Activated CD8-positive, alpha-beta memory T cell treated with anti-CD3 and anti-CD28 coated beads, Interleukin-2, amount 50 U/mL, for 1 hour (primary cell): ENCODE measurements around the gene PXK.

Experiments used
- DNase-seq: peaks from one replicate; pipeline ENCODE4 v3.0.0-alpha.2; 2020; ENCODE audit errors: extremely low read depth

PXK gene

DNA sequence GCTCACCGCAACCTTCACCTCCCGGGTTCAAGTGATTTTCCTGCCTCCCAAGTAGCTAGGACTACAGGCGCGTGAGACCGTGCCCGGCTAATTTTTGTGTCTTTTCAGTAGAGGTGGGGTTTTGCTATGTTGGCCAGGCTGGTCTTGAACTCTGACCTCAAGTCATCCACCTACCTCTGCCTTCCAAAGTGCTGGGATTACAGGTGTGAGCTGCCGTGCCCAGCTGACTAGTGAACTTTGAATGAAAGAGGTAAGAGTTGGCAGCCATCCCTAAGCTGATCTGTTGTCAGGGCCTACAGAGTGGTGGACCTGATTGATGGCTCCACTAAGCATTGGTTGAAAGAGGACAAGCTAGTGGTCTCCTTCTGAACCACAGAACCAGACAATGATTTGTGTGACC lies 15.3 kb downstream of the PXK start:
- DNase-seq: no peak

DNA sequence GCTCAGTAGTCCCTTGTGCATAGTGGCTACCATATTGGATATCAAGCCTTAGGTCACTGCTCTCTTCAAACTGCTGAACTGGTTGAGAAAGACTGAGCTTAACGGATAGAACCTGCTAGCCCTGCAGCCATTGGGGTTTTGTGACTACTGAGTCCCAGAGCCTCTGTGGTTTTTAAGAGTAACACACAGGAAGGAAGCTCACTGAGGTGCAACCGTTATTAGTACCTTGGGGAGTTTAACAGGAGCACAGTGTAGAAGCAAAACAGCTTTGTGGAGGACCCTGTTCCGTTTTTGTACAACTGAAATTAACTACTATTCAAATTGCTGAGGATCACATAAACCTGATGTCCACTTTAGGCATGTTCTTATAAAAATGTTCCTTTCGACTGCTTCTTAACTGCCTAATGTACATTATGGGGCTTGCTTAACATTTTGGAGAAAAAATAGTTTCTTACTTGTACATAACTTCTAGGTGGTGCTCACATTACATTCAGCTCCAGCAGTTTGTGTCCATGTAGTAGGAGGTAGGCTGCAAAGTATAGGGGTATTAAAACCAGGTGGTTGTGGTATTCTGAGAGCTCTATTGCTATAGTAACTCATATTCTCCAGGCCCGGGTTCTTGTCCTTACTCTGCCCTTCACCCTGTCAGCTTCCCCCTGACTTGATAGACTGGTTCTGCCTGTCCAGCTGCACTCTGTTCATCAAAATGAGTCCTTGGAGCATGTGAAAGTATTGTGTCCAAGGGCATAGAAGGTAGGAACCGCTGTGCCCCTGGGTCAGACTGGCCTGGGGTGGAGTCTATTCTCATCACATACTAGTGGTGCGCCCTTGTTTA lies 17.3 kb downstream of the PXK start:
- DNase-seq: no peak

DNA sequence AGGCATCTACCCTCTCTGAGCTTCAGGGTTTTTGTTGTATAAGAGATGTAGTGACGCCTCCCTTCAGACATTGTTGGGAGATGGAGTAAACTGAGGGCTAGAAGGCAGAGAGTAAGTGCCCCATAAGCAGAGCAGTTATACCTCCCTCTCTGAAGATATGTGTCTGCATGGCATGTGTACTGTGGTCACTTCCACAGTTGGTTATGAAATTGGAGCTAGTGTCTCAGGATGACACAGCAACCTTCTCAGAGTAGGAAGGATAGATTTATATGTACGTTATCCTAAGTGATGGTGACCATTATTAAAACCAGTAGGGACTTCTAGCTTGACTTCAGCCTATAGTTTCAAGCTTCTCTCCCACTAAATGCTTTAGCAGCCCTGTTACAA lies 17.9 kb downstream of the PXK start:
- no peak for DNase-seq

DNA sequence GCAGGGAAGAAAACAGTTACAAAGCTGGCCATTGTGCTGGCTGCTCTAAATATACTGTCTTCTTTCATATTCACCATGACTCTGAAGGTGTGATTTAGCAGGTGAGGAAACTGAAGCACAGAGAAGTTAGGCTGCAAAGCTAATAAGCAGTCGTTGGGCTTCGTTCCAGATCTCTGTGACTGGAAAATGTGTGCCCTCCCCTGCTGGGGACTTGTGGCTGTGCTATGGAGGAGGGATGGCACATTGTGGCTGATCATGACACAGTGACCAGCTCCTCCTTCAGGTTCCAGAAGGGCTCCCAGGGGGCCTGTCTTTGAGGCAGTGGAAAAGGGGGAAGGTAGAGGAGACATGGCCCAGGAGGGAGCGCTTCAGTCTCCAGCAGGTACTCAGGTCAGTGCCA lies 19.2 kb downstream of the PXK start:
- DNase-seq: no peak

DNA sequence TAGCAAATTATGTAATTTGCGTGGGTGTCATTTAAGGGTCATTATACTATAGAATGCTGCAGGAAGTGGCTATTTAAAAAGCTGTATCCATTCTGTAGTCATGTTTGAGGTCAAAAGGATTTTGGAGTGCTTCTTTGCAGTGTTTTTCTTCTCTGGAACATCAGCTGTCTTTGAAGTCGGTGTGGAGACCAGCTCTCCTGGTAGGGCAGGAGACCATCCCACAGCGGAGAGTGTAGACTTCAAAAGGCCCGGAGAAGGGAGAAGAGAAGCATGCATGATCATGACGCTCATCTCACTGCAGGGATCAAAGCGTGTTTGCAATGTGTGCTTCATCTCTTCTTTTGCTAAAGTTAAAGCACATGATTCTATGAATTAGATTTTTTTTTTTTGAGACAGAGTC lies 19.9 kb downstream of the PXK start:
- no peak for DNase-seq

DNA sequence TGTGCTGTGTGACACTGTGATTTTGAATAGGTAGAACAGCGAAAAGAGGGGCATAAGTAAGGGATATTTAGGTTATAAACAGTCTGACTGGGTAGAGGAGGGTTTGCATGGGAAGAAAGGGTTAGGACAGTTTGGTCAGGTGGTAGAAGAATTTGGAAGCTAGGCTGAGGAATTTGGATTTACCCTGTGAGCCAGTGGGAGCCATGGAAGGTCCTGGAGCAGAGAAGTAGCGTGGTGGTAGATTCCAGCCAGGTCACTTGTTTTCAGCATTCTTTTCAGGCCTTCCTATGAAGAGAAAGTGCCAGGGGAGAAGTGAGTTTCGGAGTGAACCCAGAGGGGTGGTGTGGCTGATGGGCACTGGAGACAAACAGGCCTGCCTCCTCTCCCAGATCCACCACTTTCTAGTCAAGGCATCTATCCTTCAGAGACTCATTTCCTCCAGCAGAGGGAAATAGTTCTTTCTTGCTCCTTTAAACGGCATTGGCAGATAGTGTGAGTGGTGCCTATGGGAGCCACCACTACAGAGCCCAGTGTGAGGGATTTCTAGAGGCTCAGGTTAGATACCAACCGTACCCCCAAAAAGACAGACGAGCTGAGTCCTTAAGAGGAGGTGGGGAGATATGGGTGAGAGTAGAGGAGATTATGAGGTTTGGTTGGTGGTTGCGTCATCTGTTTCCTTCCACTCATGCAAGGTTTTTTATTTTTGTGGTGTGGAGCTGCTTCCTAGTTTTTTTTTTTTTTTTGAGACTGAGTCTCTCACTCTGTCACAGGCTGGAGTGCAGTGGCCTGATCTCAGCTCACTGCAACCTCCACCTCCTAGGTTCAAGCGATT lies 21.2 kb downstream of the PXK start:
- DNase-seq: no peak

DNA sequence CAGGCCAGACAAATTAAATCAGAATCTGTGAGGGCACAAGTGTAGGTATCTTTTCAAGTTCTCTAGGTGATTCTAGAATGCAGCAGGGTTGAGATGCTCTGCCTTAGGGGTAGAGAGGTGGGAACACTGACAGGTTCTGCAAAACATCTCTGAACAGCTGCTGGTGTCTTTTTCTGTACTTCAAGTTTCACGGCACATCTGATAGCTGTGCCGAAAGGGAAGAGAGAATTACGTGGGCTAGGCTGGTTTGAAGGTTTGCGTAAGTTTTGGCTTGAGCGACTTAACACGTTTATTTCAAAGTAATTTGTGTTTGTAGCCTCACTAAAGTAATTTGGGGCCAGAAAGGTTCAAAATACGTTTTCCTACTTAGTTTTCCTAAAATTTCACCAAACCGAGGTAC lies 22.5 kb downstream of the PXK start:
- DNase-seq: no peak

DNA sequence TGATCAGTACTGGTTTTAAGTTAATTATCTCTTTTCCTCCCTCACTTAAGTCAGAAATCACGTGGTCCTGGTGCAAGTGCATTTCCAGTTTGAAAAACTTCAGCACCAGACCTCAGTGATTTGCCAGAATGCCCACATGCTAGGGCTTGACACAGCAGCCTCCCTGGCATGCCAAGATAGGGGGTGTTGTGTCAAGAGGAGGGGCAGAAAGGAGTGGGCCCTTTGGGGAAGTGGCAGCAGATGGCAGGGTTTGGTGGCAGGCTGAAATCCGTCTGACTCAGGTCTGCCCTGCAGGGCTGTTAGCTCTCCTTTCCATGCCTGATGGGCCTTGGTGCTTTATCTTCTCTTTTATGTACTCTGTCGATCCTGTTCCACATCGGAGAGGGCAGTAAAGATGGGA lies 23.4 kb downstream of the PXK start:
- DNase-seq: no peak

DNA sequence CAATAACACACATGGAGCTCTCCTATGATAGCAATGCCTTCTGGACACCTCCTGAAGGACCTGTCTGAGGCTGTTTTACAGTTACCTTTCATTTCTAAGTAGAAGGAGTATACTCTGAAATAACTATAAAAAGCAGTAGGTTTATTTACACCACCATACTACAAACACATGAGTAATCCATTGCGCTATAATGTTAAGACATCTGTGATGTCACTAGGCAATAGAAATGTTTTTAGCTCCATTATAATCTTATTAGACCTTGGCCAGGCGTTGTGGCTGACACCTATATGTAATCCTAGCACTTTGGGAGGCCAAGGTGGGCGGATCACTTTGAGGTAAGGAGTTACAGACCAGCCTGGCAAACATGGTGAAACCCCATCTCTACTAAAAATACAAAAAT lies 24.7 kb downstream of the PXK start:
- no peak for DNase-seq

DNA sequence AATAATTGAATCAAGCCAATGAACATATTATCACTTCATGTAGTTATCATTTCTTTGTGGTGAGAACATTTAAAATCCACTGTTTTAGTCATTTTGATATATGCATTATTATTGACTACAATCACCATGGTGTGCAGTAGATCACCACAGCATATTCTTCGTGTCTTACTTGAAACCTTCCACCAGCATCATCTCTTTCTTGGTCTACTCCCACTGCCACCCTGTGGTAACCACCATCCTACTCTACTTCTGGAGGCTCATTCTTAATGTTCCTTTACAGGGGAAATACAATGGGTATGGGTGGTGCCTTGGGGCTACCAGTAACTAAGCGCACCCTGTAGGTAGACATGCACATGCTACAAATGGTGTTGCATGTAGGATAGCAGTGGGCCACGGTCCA lies 25.4 kb downstream of the PXK start:
- DNase-seq: no peak

DNA sequence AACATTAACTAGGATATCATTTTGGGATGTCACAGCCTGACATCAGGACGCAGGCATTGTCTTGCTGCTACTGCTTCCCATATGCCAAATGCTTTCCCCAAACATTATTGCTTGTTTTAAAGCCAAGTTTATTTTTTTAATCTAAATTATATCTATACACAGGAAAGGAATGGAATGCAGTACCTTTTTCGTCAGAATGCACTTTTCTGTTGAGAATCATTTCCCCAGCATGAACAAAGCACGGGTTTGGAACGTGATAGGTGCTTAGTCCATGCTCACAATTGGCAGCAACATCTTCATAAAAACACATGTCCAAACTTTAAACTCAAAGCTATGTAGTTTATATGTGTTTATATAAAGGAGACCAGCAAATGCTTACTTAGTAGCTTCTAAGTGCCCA lies 26.1 kb downstream of the PXK start:
- DNase-seq: no peak

DNA sequence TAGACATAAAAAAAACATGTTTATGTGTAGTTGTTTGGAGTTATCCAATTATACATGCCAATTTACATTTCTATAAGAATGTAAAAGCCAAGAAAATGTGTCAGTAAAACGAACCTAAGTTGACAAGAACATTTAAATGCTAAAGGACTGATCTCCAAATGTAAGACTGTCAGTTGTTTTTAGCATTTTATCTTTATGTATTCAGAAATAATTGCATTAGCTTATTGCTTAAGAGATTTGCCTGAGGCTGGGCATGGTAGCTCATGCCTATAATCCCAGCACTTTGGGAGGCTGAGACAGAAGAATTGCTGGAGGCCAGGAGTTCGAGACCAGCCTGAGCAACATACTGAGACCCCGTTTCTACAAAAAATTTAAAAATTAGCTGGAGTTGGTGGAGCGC lies 26.9 kb downstream of the PXK start:
- no peak for DNase-seq

DNA sequence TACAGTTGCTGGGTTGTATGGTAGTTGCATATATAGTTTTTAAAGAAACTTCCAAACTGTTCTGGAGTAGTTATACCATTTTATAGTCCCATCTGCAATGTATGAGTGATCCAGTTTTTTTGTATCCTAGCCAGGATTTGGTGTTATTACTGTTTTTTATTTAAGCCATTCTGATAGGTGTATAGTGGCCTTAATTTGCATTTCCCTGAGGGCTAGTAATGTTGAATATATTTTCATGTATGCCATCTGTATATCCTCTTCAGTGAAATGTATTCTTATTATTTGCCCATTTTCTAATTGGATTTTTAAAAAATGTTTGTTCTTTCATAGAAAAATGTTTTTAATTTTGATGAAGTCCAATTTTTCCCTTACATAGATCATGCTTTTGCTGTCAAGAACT lies 29.2 kb downstream of the PXK start:
- DNase-seq: no peak

DNA sequence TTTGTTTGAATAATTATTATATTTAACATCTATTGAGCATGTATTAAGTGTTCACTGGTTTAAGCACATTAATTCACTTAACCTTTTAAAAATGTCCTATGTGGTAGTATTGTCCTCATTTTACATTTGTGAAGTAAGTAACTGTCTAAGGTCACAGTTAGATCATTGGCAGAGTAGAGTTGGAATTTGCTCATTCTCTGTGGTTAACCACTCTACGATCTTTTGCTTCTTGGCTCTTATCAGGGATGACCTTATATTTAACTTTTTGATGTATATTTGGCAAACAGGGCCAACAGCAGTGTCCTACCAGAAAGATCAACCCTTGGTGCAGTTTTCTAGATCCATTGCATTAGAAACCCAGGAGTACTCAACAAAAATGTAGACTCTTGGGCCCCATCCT lies 34.0 kb downstream of the PXK start:
- no peak for DNase-seq

DNA sequence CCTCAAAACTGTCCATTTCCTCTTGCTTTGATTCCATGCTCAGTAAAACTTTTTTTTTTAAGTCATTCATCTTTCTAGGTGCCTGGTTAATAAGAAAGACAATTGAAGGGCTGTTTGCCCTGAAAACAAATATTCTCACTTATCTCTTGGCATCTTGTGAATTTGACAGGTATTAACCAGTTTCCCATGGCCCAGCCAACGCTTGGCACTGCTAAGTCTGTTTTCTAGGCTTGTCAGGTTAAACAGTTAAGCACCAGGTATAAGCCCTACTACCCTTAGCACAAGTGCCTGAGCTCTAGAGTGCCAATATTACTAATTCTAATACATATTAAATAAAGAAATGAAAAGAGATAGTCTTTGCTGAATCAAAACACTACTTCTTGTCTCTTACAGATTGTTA lies 36.3 kb downstream of the PXK start:
- no peak for DNase-seq

DNA sequence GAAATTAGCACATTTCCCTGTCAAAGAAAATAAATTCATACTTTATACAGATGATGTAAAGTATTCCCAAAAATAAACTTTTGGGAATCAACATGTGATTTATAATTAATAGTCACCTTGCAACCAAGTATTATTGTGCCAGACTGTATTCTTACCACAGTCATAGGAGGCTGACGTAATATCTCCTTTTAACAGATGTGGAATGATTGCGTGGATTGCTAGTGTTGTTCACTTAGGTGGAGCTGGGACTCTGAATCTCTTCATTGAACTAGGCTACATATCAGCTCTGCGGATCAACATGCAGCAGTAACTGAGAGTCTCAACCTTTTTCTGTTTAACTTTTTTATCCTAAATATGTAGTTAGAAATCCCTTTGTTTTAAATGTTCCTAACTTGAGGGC lies 37.2 kb downstream of the PXK start:
- no peak for DNase-seq

DNA sequence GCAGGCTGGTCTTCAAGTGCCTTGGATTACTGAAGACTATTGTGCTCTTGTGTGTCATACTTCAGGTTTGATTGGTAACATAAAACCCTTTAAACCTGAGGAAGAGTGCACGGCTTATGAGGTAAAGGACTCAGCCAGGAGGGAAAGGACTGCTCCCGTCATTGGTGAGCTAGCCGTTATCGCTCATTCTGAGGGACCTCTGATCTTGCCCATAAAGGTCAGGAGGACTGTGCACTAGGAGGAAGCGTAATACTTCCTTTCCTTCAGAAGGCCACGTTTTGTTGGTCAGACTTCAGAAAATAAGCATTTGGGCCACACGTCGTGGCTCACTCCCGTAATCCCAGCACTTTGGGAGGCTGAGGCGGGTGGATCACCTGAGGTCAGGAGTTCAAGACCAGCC lies 37.7 kb downstream of the PXK start:
- no peak for DNase-seq

DNA sequence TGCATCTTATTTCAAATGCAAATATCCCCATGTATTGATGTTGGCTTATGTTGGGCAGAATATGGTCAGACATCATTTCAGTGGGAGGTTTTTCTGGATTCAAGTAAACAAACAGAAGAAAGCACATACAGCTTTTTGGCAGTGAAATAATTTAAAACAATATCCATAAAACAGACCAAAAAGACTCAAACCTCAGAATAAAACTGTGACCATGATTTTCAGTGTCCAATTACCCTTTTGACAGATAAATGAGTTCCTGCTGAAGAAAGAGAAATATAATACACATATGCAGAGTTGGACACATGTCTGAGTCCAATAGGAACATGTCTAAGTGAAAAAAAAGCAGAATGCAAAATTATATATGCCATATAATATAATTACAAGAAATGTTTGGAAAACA lies 39.1 kb downstream of the PXK start:
- no peak for DNase-seq

DNA sequence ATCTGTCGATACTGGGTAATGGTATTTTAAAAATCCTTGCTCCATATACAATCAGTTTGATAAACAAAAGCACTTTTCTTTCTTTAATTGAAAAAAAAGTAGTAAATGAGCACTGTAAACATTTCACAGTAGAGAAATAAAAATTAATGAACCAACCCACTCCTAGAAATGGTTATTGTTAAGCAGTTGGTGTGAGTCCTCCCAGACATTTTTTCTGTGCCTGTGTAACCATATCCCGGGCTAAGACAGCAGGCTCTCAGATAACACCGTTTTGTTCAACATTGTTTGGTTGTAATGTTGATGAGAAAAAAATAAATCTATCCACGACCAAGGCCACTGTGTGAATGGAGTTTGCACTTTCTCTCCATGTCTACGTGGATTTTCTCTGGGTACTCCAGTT lies 42.6 kb downstream of the PXK start:
- DNase-seq: no peak

DNA sequence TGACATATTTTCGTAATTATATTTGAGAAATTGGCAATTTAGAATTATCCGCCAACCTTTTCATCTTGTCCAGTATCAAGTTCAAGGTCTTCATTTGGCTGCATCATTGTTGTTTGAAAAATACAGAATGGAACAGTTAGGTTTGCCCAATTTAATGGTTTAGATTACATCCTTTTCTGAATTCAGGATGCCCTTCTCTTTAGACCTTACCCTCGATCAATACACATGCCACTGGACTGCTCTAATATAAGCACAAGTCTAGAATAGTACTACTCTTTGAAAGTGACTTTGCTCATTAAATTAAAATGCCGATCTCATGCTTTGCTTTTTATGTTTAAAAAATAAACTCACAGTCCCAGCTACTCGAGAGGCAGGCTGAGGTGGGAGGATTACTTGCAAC lies 44.5 kb downstream of the PXK start:
- no peak for DNase-seq

DNA sequence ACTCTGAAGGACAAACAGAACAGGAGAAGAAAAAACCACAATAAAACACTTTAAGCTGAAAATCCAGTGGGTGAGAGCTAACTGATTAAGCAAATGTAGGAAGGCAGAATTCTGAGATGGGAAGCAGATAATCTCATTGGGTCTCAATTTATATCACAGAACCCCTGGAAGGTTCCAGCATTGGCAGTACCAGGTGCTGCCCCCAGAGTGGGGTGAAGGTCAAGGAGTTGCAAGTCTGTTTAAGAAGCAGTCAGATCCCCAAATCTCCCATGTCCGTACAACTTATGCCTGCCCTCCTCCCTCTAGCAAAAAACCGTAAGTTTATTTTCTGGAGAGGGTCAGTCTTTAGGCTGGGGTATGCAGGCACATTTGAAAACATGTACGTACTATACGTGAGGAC lies 45.1 kb downstream of the PXK start:
- DNase-seq: no peak

DNA sequence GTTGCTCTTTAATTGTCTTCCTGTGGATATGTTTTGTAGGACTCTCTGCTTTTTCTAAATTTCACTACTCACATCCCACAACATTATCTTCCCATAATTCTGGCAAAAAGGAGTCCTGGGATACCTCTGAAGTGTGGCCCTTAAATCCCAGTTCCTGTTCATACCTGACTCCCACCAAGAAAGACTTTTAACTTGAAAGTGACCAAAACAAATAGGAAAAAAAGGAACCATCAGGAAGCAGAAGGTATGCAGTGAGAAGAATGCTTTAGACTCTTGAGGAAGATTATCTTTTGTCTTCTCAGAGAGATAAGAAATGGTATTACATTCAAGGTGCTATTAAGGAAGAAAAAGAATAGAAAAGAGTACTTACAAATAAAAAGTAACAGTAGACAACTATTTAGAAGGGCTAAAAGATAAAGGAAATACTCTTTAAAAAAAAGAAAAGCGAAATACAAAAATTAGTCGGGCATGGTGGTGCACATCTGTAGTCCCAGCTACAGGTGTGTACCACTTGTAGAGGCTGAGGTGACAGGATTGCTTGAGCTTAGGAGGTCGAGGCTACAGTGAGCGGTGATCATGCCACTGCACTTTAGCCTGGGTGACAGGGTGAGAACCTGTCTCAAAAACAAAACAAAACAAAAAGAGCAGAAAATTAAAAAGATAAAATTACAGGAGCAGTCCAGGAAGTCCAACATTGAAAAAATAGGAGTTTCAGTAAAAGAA lies 46.8 kb downstream of the PXK start:
- no peak for DNase-seq

DNA sequence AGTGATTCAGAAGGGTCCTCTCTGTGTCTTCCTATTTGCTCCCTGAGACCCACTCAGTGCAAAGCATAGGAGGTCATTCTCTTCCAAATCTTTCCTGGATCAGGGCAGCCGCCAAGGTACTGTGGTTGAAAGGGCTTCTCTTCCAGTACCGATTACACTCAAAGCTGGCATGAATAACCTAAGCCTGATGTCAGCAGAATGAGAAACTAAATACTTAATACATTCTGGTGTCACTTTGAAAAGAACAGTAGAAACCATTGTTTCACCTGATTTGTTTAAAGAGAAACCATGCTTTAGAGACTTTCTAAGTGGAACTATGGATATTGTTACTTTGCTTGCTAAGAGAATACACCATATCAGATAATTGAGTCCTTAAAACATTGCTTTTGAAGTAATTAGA lies 50.8 kb downstream of the PXK start:
- no peak for DNase-seq
